Activated T-cell treated with anti-CD3 and anti-CD28 coated beads, Interleukin-2, amount 50 U/mL, for 4 hours (primary cell): ENCODE measurements around the gene VRK2. TPM values are rescaled to one million over a fixed set of nuclear protein-coding genes. Genes with fewer than 3 reads are reported as not detected.
"Not testable (repeated sequence)": the region's sequence is repeated elsewhere in the genome, so short reads cannot be mapped to it uniquely, and the experiment has no call there.

Source experiments
- ATAC-seq, 2 donors: fragments of 200-7000 bp; cut with Tn5 transposase; one replicate each; pipeline ENCODE4 v1.10.0; 2021
- DNase-seq: peaks from one replicate; pipeline ENCODE4 v3.0.0-alpha.2; 2020
- H3K27me3 Mint-ChIP-seq: one replicate; pipeline ENCODE4 v1.8.0; 2021; ENCODE audit warnings: low read depth, mixed read lengths
- H3K36me3 Mint-ChIP-seq: one replicate; pipeline ENCODE4 v1.8.0; 2022; ENCODE audit warnings: mixed read lengths; ENCODE audit not compliant: insufficient read depth
- H3K4me1 Mint-ChIP-seq: one replicate; pipeline ENCODE4 v1.8.0; 2021; ENCODE audit warnings: low read depth, mixed read lengths
- H3K4me3 Mint-ChIP-seq: one replicate; pipeline ENCODE4 v1.8.0; 2021; ENCODE audit warnings: mild to moderate bottlenecking, moderate library complexity, mixed read lengths
- H3K9me3 Mint-ChIP-seq: one replicate; pipeline ENCODE4 v1.8.0; 2021; ENCODE audit warnings: mixed read lengths
- total RNA-seq, 3 donors: library from RNA; stranded (reverse); gene quantifications; one replicate each; pipeline ENCODE4 v1.2.1, GENCODE V29; 2021

Gene VRK2
- total RNA-seq, 3 donors from 2014 or later: 21.5 to 29.8 (median 25.5) TPM

- ATAC-seq: no peak
- no peak overlapping the region for H3K4me3 Mint-ChIP-seq
- H3K27me3 Mint-ChIP-seq: no peaks in the 10 kb centered on the region
- no peak for DNase-seq
- no peaks in the 10 kb centered on the region for H3K9me3 Mint-ChIP-seq
- no peaks in the 10 kb centered on the region for H3K4me1 Mint-ChIP-seq
- H3K36me3 Mint-ChIP-seq: peaks cover 10% of the 10 kb centered on the region
Measured at GRCh38 chr2:58182527-58182926, 135.9 kb downstream of the VRK2 start.

GRCh38 chr2:58186501-58186900 is 139.9 kb downstream of the VRK2 start:
- DNase-seq: no peak
- Mint-ChIP-seq H3K27me3 (no peaks in the 10 kb centered on the region), H3K4me3 (no peak overlapping the region), H3K36me3 (peaks cover 1% of the 10 kb centered on the region), H3K4me1 (no peaks in the 10 kb centered on the region), H3K9me3 (no peaks in the 10 kb centered on the region)
- no peak for ATAC-seq

GRCh38 chr2:58187022-58187421 is 140.4 kb downstream of the VRK2 start:
- H3K4me1 Mint-ChIP-seq, H3K4me3 Mint-ChIP-seq, H3K9me3 Mint-ChIP-seq, H3K27me3 Mint-ChIP-seq, DNase-seq, ATAC-seq, H3K36me3 Mint-ChIP-seq: not testable (repeated sequence)

- no peak for ATAC-seq
- no peaks in the 10 kb centered on the region for H3K27me3 Mint-ChIP-seq
Measured at GRCh38 chr2:58194458-58194857, 147.9 kb downstream of the VRK2 start.

GRCh38 chr2:58195662-58196061 is 149.1 kb downstream of the VRK2 start:
- H3K36me3 Mint-ChIP-seq: peaks cover 4% of the 10 kb centered on the region
- H3K4me1 Mint-ChIP-seq: no peaks in the 10 kb centered on the region
- ATAC-seq: no peak
- no peak for DNase-seq
- H3K9me3 Mint-ChIP-seq: no peaks in the 10 kb centered on the region
- H3K27me3 Mint-ChIP-seq: no peaks in the 10 kb centered on the region
- H3K4me3 Mint-ChIP-seq: no peak overlapping the region

More at GRCh38 chr2:58194458-58194857, 147.9 kb downstream of the VRK2 start:
- Mint-ChIP-seq H3K4me3 (no peak overlapping the region), H3K4me1 (no peaks in the 10 kb centered on the region), H3K36me3 (peaks cover 3% of the 10 kb centered on the region), H3K9me3 (no peaks in the 10 kb centered on the region)
- no peak for DNase-seq

- H3K4me3 Mint-ChIP-seq: no peak overlapping the region
- H3K27me3 Mint-ChIP-seq: no peaks in the 10 kb centered on the region
- H3K36me3 Mint-ChIP-seq: peaks cover 4% of the 10 kb centered on the region
- DNase-seq (no peak), ATAC-seq (no peak)
- no peaks in the 10 kb centered on the region for H3K9me3 Mint-ChIP-seq
- no peaks in the 10 kb centered on the region for H3K4me1 Mint-ChIP-seq
Measured at GRCh38 chr2:58197894-58198293, 151.3 kb downstream of the VRK2 start.

- ATAC-seq: no peak
Measured at GRCh38 chr2:58202404-58202803, 155.8 kb downstream of the VRK2 start.

GRCh38 chr2:58203018-58203417 is 156.4 kb downstream of the VRK2 start:
- ATAC-seq (no peak), DNase-seq (no peak)
- H3K27me3 Mint-ChIP-seq: no peaks in the 10 kb centered on the region
- no peaks in the 10 kb centered on the region for H3K9me3 Mint-ChIP-seq
- H3K4me3 Mint-ChIP-seq: no peak overlapping the region
- no peaks in the 10 kb centered on the region for H3K4me1 Mint-ChIP-seq
- H3K36me3 Mint-ChIP-seq: peaks cover 1% of the 10 kb centered on the region

More at GRCh38 chr2:58202404-58202803, 155.8 kb downstream of the VRK2 start:
- H3K9me3 Mint-ChIP-seq: no peaks in the 10 kb centered on the region
- no peak overlapping the region for H3K4me3 Mint-ChIP-seq
- no peaks in the 10 kb centered on the region for H3K27me3 Mint-ChIP-seq
- DNase-seq: no peak
- peaks cover 4% of the 10 kb centered on the region for H3K36me3 Mint-ChIP-seq
- no peaks in the 10 kb centered on the region for H3K4me1 Mint-ChIP-seq

- Mint-ChIP-seq H3K4me1 (no peaks in the 10 kb centered on the region), H3K36me3 (peaks cover 1% of the 10 kb centered on the region), H3K9me3 (no peaks in the 10 kb centered on the region), H3K4me3 (no peak overlapping the region), H3K27me3 (no peaks in the 10 kb centered on the region)
- ATAC-seq (no peak), DNase-seq (no peak)
Measured at GRCh38 chr2:58204195-58204959, 157.8 kb downstream of the VRK2 start.

GRCh38 chr2:58206785-58207184 is 160.2 kb downstream of the VRK2 start:
- no peak for ATAC-seq
- peaks cover 9% of the 10 kb centered on the region for H3K9me3 Mint-ChIP-seq
- no peak overlapping the region for H3K4me3 Mint-ChIP-seq
- no peaks in the 10 kb centered on the region for H3K27me3 Mint-ChIP-seq
- H3K36me3 Mint-ChIP-seq: peaks cover 14% of the 10 kb centered on the region
- H3K4me1 Mint-ChIP-seq: no peaks in the 10 kb centered on the region
- DNase-seq: no peak

GRCh38 chr2:58207189-58207588 is 160.6 kb downstream of the VRK2 start:
- ATAC-seq: no peak
- DNase-seq: no peak
- no peaks in the 10 kb centered on the region for H3K4me1 Mint-ChIP-seq
- H3K4me3 Mint-ChIP-seq: no peak overlapping the region
- peaks cover 18% of the 10 kb centered on the region for H3K36me3 Mint-ChIP-seq
- peaks cover 11% of the 10 kb centered on the region for H3K9me3 Mint-ChIP-seq
- no peaks in the 10 kb centered on the region for H3K27me3 Mint-ChIP-seq

Other genes with a start within 250 kb of the VRK2 start
- gene FANCL, start 194.5 kb downstream of the VRK2 start, total RNA-seq: 1 to 10 TPM; 7.7 to 9.2 (median 8.3) TPM